ENCODE data around the gene NT5DC1.

NT5DC1 gene

GRCh38 chr6:116251568-116252384 lies 151.1 kb downstream of the NT5DC1 start:
- DNase-seq: no peak

- DNase-seq: no peak
Observed at GRCh38 chr6:116253188-116253504, 152.5 kb downstream of the NT5DC1 start.

GRCh38 chr6:116253505-116254296 lies 153.0 kb downstream of the NT5DC1 start, which contains the start of gene TSPYL4:
Gene TSPYL4, minus strand, starts transcription at chr6:116254075. Its CDS starts 67 bp downstream, at chr6:116254008.
- DNase-seq: peak; percentile 86

- DNase-seq: no peak
Observed at GRCh38 chr6:116254297-116255056, 153.8 kb downstream of the NT5DC1 start.

- no peak for DNase-seq
Observed at GRCh38 chr6:116255246-116255800, 154.7 kb downstream of the NT5DC1 start.

GRCh38 chr6:116256694-116257093 lies 156.0 kb downstream of the NT5DC1 start:
- no peak for DNase-seq

GRCh38 chr6:116258520-116258919 lies 157.9 kb downstream of the NT5DC1 start:
- DNase-seq: no peak

- no peak for DNase-seq
Observed at GRCh38 chr6:116263353-116263752, 162.7 kb downstream of the NT5DC1 start.

GRCh38 chr6:116265041-116265829 lies 164.6 kb downstream of the NT5DC1 start:
- no peak for DNase-seq

GRCh38 chr6:116266803-116267202 lies 166.2 kb downstream of the NT5DC1 start:
- no peak for DNase-seq

GRCh38 chr6:116267836-116268588 lies 167.4 kb downstream of the NT5DC1 start:
- DNase-seq: no peak

- no peak for DNase-seq
Observed at GRCh38 chr6:116268589-116269293, 168.1 kb downstream of the NT5DC1 start.

GRCh38 chr6:116271149-116271708 lies 170.6 kb downstream of the NT5DC1 start:
- no peak for DNase-seq

- DNase-seq: no peak
Observed at GRCh38 chr6:116277124-116277523, 176.5 kb downstream of the NT5DC1 start.

GRCh38 chr6:116278481-116278829 lies 177.8 kb downstream of the NT5DC1 start:
- no peak for DNase-seq

- no peak for DNase-seq
Observed at GRCh38 chr6:116278854-116279231, 178.2 kb downstream of the NT5DC1 start.

- DNase-seq: peak; percentile 91
Observed at GRCh38 chr6:116279232-116280160, 178.8 kb downstream of the NT5DC1 start, which contains the start of gene TSPYL1. Gene TSPYL1, minus strand, starts transcription at chr6:116279930. Its CDS starts 100 bp downstream, at chr6:116279830.

- DNase-seq: no peak
Observed at GRCh38 chr6:116280161-116280932, 179.7 kb downstream of the NT5DC1 start.
